Stimulated activated CD4-positive, alpha-beta T cell treated with anti-CD3 and anti-CD28 coated beads, TNF-alpha, amount 100 ng/mL, for 4 hours (primary cell): ENCODE results near the gene RBM38.

Experiments
- DNase-seq, 3 experiments: peaks; one replicate each; pipeline ENCODE4 v3.0.0-alpha.2; 2020; ENCODE audit warnings: low read depth in 3 of 3

Gene RBM38

DNA sequence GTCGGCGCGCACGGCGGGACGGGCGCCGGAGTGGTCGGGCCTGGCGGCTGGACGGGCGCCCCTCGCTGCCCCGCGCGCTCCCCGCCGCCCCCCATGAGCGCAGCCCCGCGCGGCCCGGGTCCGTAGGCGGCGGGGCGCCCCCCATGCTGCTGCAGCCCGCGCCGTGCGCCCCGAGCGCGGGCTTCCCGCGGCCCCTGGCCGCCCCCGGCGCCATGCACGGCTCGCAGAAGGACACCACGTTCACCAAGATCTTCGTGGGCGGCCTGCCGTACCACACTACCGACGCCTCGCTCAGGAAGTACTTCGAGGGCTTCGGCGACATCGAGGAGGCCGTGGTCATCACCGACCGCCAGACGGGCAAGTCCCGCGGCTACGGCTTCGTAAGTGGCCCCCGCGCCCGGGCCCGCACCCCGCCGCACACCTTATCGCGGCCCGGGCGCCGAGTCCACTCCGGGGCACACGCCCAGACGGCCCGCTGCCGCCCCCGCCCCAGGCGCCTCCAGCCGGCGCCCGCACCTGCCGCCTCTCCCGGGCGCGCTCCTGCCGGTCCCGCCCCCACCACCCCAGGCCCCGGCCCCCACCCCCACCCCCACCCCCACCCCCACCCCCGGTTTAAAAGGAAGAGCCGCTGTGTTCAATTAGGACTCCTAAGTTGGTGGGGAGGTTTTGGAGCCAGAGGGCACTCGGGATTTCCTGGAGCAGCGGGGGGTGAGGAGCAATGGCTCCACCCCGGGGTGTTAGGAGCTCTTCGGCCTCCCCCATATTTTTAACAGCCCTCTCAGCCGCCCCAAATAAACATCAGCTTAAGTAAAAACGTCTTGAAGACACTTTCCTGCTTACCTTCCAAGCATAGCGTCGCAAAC lies 474 bp downstream of the RBM38 start:
- DNase-seq: peak in 1 of 3 experiments; percentile 31

DNA sequence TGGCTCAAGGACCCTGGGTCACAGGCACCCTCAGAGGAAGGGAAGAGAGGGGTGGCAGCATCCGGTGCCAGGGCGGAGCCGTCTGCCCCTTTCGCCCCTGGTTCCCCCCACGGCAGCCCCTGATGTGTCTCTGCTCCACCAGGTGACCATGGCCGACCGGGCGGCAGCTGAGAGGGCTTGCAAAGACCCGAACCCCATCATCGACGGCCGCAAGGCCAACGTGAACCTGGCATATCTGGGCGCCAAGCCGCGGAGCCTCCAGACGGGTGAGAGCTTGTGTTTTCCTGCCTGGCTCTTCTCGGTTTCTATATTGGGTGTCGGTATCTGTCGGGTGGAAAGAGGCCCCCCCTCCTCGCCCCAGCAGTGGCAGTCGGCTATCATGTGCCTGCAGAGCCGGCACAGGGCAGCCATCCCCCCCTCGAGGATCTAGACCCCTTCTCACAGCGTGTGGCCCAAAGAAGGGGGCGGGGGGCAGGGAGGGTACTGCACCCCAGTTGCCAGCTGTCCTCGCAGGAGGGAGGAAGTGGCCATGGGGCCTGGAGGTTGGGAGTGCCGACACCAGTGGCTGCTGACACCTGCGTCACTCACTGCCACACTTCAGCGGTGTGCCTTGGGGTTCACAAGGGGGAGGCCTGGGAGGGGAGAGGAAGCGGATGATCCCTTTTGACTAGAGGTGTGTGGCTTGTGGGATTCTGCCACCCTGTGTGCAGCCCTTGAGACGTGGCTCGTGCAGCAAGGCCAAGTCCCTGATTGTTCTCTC lies 1.5 kb downstream of the RBM38 start:
- peak in 2 of 3 experiments; percentile 36 to 44 for DNase-seq

DNA sequence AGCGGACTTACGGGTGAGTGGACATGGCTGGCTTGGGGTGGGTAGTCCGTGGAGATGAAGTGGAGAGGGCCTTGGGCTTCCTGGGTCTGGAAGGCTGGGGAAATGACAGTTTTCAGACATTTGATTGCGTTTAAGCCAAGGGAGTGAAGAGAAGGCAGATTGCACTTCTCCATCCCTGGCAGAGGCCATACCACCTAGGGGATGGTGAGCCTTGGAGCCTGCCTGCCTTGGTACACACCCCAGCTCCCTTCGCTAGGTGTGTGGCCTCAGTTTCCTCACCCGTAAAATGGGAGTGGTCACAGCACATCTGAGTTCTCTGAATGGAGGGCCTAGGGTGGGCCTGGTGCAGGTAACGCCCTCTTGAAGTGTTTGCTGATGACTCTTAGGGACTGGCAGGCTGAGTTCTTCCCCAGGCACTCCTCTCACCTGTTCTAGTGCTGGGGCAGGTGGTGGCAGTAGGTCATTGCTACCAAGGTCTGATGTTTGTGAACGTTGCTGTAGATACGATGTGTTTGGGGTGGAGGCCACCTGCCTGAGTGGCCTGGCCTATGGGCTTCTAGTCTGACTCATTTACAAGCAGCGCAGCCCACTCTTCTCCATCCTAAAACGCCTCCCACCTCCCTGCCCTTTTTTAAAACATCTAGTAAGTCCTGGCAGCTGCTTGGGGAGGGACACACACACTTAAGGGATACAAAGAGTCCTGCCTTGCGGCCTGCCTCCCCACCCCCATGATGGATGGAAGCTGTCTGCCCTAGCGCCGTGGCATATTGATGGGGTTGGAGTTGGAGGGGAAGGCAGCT lies 2.3 kb downstream of the RBM38 start:
- DNase-seq: no peak

DNA sequence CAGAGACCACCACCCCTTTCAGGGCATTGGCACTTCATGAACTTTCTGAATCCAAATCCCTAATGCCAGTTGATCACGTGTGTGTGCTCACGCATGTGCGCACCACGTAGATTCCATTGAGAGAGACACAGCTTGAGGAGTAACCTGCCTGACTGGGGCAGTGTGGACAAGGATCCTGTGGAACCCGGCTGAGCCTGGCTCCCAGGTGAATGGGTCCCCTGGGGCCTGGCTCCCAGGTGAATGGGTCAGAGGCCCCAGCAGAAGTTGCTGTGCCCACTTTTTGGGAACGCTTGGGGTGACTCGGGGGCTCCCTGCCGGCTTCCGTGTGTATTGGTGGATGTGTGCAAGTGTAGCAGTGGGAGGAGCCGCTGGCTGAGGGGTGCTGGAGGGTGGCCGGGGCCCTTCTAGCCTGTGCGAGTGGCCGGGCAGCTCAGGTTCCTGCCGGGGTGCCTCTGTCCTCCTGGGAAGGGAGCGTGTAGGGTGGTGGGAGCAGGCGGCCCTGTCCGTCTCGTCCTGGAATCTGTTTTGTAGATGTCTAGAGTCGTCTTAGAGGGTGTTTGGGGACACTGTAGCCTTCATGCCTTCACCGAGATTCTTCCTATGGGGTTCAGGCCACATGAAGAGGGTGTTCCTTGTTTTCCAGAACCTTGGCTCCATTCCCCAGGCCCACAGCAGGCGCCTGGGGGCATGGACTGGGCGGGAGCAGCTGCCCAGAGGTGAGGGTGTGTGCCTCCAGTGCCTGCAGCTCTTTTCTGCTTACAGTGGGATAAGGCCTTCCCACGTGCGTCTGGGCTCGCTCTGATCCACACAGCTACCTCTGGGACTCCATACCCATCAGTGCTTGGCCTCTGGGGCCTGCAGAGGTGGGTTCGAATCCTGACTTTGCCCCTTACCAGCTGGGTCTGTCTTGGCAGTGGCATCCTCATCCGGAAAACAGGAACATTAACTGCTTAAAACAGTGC lies 3.2 kb downstream of the RBM38 start:
- DNase-seq: no peak

DNA sequence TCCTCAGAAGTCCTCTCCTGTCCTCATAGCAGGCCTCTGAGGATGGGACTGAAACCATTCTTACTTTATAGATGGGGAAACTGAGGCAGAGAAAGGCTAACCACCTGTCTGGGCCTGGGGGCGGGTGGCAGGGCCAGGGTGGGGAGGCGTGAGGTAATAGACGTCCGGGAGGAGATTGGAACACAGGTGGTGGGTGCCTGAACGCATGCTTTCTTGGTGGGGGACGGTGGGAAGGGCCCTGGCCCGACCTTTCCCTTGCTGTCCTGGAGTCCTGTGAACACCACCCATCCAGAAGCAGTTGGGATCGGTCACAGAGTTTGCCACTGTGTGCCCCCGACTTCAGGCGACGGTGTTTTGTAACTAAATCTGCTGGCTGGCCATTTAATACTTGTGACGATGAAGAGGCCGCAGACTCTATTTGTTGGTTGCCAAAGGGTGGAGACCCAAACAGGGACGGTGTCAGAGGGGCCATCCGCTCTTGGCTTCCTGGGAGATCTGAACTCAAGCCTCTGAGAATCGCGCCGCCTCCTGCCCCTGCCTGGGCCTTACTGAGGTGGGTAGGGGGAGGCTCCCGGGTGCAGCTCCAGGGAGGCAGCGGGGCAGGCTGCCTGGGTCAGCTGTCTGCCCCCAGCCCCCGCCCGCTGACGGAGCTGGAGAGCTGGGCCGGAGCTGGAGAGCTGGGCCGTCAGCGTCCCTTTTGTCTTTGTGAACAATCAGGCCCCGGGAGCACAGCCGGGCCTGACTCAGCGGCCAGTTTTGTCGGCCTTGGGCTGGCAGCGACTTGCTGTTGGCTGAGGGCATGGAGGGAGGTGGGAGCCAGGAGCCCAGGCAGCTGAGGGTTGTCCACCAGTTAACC lies 4.1 kb downstream of the RBM38 start:
- no peak for DNase-seq

DNA sequence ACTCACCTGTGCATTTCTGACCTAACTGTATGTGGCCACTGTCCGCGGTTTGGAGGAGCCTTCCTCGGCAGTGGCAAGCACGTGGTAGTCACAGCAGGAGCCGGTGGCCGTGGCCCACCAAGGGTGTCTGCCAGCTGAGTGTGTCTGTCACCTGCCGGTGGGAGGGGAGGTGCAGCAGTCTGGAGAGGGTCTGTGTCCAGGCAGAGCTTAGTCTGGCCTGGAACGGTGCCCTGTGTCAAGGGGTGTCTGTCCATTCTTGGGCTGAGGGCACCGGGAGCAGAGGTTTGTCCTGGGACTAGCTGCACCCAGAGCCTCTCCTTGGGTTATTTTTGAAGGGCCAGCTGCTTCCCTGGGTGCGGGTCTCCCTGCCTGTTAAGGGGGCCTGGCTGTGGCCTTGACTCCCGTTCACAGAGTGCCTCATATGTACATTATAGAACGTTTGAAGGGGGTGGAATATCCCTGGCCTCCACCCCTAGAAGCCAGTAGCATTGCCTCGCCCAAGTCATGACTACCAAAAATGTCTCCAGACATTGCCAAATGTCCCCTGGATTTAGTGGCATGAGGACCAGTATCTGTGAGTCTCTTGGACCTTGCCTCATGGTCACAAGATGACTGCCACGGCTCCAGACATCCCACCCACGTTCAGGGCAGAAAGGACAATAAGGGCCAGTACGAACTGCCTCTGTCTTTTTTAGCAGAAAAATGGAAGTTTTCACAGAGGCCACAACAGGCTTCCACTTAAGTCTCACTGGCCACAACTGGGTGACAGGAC lies 5.2 kb downstream of the RBM38 start:
- DNase-seq: no peak

DNA sequence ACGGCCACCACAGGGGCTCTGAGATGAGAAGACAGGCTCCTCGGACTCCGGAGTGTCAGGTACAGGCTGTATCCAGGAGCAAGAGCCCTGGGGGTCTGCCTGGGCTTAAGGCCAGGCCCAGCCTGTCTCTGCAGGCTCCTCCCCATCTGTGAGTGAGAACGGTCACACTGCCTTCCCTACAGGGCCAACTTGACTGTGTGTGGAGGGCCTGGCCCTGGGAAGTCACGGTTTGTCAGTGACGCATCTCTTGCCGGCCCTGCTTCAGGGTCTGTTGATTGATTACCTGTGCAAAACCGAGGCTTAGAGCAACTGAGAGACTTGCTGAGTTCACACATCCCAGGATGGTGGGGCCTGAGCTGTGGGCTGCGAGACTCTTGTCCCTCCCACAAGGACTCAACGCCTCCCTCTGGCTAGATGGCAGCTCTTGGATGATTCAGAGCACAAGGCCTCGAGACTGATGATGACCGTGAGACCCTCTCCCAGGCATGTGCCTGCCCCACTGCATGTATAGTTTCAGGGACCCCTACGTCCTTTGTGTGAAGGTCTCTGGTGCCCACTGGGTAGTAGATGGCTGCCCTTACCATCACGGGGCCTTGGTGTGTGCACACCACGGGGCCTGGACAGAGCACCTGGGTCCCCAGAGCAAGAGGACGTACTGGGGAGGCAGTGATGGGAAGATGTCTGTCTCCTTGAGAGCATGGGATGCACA lies 5.9 kb downstream of the RBM38 start:
- no peak for DNase-seq

DNA sequence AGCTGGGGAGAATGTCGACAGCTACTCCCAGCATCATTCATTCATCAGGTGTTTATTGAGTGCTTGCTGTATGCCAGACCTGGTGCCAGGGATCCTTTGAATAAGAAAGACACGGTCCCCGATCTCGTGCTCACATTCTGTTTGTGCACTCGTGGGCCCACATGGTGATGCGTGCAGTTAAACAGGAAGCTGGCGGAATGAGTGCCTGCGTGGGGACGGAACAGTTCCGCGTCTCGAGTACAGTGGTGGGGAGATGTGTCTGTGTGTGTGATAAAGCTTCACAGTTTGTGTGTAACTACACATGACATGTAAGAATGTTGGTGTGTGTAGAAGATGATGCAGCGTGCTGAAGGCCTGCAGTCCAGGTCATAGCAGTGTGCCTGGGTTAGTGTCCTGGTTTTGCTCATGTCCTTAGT lies 6.5 kb downstream of the RBM38 start:
- peak in 1 of 3 experiments; percentile 23 for DNase-seq

DNA sequence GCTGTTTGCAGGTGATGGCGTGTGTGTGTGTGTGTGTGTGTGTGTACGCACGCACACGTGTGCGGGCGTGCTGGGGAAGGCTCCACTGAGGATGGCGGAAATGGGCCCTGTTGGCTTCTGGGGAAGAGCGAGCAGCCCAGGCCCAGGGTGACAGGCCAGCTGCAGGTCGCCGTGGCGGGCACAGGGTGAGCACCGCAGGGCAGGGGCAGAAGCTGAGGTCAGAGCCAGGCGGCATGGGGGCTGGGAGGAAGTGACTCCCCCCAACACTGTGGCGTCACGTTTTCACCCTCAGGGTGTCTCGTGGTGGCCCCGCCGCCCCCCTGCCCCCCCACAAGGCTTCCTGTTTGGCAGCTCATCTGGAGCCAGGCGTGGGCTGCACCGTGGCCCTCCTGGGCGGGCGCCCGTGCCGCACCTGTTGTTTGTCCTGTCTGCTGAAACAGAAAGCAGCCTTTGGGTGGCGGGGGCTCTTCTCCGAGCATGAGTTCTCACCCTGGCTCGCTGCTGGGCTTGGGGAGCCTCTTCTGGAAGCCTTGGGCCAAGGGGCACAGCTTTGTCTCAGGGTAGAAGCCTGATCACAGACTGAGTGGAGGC lies 7.1 kb downstream of the RBM38 start:
- DNase-seq: peak; percentile 65 to 79 (median 73)

DNA sequence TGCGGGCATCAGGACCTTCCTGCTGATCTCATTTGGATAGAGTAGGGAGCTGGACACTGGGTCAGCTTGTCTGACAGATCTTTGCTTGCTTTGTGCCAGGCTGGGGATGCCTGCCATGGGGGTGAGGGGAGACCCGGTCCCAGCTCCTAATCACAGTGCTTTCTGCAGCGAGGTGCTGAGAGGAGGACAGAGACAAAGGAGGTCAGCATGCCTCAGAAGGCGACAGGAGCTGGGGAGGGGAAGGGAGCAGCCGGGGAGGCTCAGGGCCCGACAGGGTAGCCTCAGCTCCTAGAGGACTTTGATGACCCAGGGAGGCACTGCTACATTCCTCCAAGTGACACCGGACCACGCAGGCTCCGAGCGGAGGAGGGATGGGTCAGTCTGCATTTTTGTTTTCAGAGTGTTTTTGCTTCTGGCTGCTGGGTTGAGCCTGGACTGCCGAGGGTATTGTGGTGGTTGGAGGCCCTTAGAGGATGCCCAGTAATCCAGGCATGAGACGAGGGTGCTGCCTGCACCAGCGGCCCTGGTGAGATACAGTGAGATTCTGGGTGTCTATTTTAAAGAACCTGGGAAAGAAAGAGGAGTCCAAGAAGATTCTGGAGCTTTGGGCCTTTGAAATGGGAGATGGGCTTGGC lies 7.8 kb downstream of the RBM38 start:
- DNase-seq: no peak

DNA sequence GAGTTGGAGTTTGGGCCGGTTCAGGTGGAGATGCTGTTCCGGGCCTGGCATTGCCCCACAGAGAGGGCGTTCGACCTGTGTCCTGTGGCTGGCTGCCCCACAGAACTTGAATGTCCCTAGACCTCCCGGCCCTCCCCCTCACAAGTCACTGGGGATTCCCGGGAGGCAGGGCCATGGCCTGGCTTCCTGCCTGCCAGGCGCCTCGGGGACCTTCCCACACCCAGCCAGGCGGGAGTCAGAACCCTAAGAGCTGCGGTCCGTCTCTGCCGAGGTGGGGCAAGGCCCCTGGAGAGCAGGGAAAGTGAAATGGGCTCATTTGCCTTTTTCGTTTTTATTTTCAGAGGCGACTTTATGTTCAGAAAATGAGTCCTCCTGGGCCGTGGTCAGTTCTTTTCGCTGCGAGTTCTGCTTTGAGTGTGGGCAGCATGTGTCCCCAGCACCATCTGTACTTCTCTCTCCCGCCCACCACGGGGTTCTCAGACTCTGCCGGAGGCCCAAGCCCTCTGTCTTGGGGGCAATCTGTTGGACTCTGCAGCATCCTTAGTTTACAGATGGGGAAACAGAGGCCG lies 8.5 kb downstream of the RBM38 start:
- DNase-seq: peak in 1 of 3 experiments; percentile 21

DNA sequence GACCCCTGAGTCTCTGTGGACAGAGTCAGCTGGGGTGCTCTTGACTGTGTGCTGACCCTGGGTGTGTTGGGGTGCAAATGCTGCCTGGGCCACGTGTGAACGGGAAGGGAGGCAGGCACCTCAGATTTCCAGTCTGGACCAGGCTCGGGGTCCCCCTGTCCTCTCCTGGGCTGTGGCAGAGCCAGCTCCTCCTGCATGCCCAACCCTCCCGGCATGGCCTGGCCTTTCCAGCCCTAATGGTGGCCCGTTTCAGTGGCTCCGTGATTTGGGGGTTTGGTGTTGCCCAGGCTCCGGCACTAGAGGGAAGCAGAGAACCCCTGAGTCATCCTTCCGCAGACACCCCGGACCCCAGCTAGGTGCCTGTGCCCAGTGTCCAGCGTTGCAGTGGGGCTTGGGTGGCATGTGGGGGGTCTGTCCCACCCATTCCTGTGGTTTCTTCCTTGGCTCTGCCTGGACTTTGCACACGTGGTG lies 9.1 kb downstream of the RBM38 start:
- DNase-seq: no peak

DNA sequence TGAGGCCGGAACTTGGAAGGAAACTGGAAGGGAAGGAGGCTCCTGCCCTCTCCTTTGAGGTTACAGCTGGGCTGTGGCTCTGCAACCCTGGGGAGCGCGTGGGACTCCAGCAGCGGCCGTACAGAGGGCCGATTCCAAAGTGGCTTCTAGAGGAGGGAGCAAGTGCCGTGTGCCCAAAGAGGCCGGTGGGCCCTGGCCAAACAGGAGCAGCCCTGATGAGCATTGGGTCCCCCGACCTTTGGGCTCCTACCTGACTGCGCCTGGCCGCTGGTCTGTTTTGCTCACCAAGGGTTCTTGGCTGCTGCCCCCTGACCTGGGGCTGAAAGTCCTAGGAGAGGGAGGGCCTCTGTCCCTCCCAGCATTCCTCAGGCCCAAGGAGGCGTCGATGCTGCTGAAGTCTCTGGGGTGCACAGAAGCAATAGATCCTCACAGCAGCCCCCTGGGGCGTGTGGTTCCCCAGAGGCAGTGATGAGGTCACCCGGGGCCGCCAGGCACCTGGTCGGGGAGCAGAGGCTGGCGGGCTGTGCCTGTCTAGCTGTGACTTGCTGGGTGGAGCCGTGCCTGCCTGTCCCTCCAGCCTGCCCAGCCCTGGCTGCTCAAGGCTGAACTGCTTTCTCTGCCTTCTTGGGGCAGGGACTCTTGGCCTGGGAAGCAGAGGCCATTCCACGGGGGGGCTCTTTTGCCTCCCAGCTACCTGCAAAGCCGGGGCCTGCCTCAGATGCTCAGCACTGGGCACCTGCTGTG lies 9.8 kb downstream of the RBM38 start:
- DNase-seq: no peak

DNA sequence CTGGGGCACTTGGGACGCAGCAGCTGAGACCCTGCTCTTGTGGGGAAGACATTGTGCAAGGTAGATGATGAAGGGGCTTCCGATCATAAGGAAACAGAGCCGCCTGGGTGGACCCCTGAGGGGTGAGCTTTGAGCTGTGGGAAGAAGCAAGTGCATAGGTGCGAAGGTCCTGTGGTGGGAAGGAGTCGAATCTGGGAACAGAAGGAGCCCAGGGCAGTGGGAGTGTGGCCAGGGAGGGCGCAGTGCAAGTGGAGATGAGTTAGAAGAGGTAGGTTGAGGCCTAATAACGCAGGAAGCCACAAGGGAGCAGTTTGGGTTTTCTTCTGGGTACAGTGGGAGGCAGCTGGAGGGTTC lies 10.3 kb downstream of the RBM38 start:
- DNase-seq: no peak

DNA sequence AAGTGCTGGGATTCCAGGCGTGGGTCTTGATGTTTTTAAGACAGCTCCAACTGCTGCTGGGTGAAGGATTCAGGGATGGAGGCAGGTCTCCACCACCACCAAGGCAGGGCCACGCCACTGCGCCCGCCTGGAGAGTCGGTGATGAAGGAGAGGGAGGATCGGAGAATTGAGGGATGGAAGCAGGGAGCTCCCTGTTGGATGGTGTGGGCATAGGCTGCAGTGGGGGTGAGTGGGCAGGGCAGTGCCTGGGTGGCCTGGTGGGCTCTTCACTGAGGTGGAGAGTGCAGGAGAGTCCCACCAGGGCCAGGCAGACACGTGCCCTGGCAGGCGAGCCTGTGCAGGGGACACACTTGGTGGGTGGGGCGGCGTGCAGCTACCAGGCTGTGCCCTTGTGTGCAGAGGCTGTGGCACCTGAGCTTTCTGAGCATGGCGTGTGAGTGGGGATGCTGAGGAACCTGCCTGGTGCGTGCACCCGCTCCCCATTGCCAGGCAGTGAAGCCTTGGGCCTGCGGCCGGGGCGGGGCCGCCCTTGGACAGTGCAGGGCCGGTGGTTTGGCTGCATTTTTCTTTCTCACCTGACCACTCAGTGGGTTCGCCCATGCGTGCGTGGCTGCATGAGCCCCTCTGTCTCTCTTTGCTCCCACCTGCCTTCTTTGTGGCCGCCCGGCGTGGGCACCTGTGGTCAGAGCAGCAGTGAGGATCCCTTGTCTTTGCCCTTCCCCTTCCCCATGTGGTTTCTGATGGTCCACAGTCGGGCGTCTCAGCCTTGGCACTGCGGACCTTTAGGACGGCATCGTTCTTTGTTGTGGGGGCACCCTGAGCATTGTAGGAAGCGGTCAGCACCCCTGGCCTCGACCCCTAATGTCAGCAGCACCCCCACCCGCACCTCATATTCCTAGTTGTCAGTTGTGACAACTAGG lies 11.3 kb downstream of the RBM38 start:
- no peak for DNase-seq

DNA sequence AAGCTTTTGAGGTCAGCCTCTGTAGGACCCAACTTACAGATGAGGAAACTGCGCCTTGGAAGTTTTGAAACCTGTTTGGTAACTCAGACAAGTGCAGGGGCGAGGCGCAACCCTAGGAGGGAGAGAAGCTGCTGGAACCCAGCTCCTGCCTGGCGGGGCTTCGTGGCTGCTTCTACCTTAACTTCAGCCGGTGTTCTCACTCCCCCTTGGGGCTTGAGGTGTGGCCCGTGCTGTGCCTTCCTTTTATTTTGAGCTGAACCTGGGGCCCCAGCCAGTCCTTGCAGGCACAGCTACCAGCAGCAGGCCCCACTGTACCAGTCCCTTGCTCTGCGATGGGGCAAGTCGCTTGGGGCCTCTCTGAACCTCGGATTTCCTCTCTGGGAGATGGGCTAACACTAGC lies 12.0 kb downstream of the RBM38 start:
- no peak for DNase-seq
